ENCODE measurements around the gene RASGRP4.
A peak's percentile ranks its signal among the peaks of the same experiment; 100 is the strongest.
"Not testable (repeated sequence)": the region's sequence is repeated elsewhere in the genome, so short reads cannot be mapped to it uniquely, and the experiment has no call there.

RASGRP4 gene

GRCh38 chr19:38429811-38430156, 3.8 kb upstream of the RASGRP4 start:
- no peak overlapping the region for H3K4me3 ChIP-seq (ENCODE audit: low read length in 2 of 2)
- no CpG with 5 or more reads among the region's 2 CpGs for WGBS, 2 donors (ENCODE audit: extremely low coverage in 2 of 2, insufficient read length in 2 of 2, insufficient replicate concordance in 1 of 2)
- H3K27ac ChIP-seq (replicated peaks; ENCODE audit: low read length) = no peak overlapping the region
- H3K36me3 ChIP-seq (replicated peaks in 1 of 2; ENCODE audit: control insufficient read depth in 2 of 2, insufficient read depth in 2 of 2, low read length in 2 of 2) = no peaks in the 10 kb centered on the region
- no peak for DNase-seq (ENCODE audit: low spot score)
- H3K23ac ChIP-seq (ENCODE audit: low read depth, low read length, poor library complexity) = no peak overlapping the region
- H3K9me3 ChIP-seq (replicated peaks in 1 of 2; ENCODE audit: control insufficient read depth in 2 of 2, insufficient read depth in 1 of 2, low read depth in 1 of 2, low read length in 2 of 2) = no peaks in the 10 kb centered on the region
- H3K18ac ChIP-seq (ENCODE audit: low read length) = no peak overlapping the region
- no peaks in the 10 kb centered on the region for H3K79me1 ChIP-seq (ENCODE audit: low read depth, low read length)
- no peak overlapping the region for H4K91ac ChIP-seq (ENCODE audit: low read depth, low read length, poor library complexity)
- no peak overlapping the region for H2BK15ac ChIP-seq (ENCODE audit: low read length)
- H2AFZ ChIP-seq (ENCODE audit: low read length) = no peak overlapping the region
- H2BK12ac ChIP-seq (ENCODE audit: low read length) = no peak overlapping the region
- peaks cover 8 to 13% of the 10 kb centered on the region in 2 donors for H3K4me1 ChIP-seq (ENCODE audit: control insufficient read depth in 2 of 2, insufficient read depth in 1 of 2, low read depth in 1 of 2, low read length in 2 of 2)
- H4K8ac ChIP-seq (ENCODE audit: low read depth, low read length) = no peak overlapping the region
- peaks cover 0 to 13% (median 0%) of the 10 kb centered on the region in 3 experiments for H3K27me3 ChIP-seq (ENCODE audit: control insufficient read depth in 3 of 3, insufficient read depth in 3 of 3, low read depth in 1 of 3, low read length in 3 of 3)
- H3K9ac ChIP-seq (ENCODE audit: low read depth, low read length, poor library complexity) = no peak overlapping the region
- no peak overlapping the region for H3K4ac ChIP-seq (ENCODE audit: low read length)
- no peak overlapping the region for H3K4me2 ChIP-seq (ENCODE audit: insufficient read depth, low read length, poor library complexity, severe bottlenecking)
- H2BK120ac ChIP-seq (ENCODE audit: low read depth, low read length) = no peak overlapping the region
- H2AK5ac ChIP-seq (ENCODE audit: low read depth, low read length) = no peak overlapping the region
- H2BK5ac ChIP-seq (ENCODE audit: low read length) = no peak overlapping the region
- H3K14ac ChIP-seq (ENCODE audit: low read length) = no peak overlapping the region

- Histone ChIP-seq H3K9ac (ENCODE audit: low read depth, low read length, poor library complexity) (no peak overlapping the region), H4K8ac (ENCODE audit: low read depth, low read length) (no peak overlapping the region), H3K9me3 (replicated peaks in 1 of 2; ENCODE audit: control insufficient read depth in 2 of 2, insufficient read depth in 1 of 2, low read depth in 1 of 2, low read length in 2 of 2) (no peaks in the 10 kb centered on the region), H3K27ac (replicated peaks; ENCODE audit: low read length) (no peak overlapping the region), H3K4ac (ENCODE audit: low read length) (no peak overlapping the region), H3K79me1 (ENCODE audit: low read depth, low read length) (no peaks in the 10 kb centered on the region), H2BK5ac (ENCODE audit: low read length) (no peak overlapping the region), H3K27me3 (ENCODE audit: control insufficient read depth in 3 of 3, insufficient read depth in 3 of 3, low read depth in 1 of 3, low read length in 3 of 3) (peaks cover 0 to 12% (median 0%) of the 10 kb centered on the region in 3 experiments), H2BK12ac (ENCODE audit: low read length) (no peak overlapping the region), H3K36me3 (replicated peaks in 1 of 2; ENCODE audit: control insufficient read depth in 2 of 2, insufficient read depth in 2 of 2, low read length in 2 of 2) (no peaks in the 10 kb centered on the region), H2BK15ac (ENCODE audit: low read length) (no peak overlapping the region), H4K91ac (ENCODE audit: low read depth, low read length, poor library complexity) (no peak overlapping the region), H3K14ac (ENCODE audit: low read length) (no peak overlapping the region), H3K18ac (ENCODE audit: low read length) (no peak overlapping the region), H2AFZ (ENCODE audit: low read length) (no peak overlapping the region), H3K4me1 (ENCODE audit: control insufficient read depth in 2 of 2, insufficient read depth in 1 of 2, low read depth in 1 of 2, low read length in 2 of 2) (peaks cover 4 to 8% of the 10 kb centered on the region in 2 donors), H3K4me2 (ENCODE audit: insufficient read depth, low read length, poor library complexity, severe bottlenecking) (no peak overlapping the region), H2BK120ac (ENCODE audit: low read depth, low read length) (no peak overlapping the region), H3K4me3 (ENCODE audit: low read length in 2 of 2) (no peak overlapping the region), H2AK5ac (ENCODE audit: low read depth, low read length) (no peak overlapping the region), H3K23ac (ENCODE audit: low read depth, low read length, poor library complexity) (no peak overlapping the region)
- no peak for DNase-seq (ENCODE audit: low spot score)
- WGBS, 2 donors (ENCODE audit: extremely low coverage in 2 of 2, insufficient read length in 2 of 2, insufficient replicate concordance in 1 of 2) = no CpG with 5 or more reads among the region's 14 CpGs
Measured at GRCh38 chr19:38429055-38429810, 3.2 kb upstream of the RASGRP4 start.

GRCh38 chr19:38427035-38427677, 1.1 kb upstream of the RASGRP4 start:
- DNase-seq (ENCODE audit: low spot score); H3K14ac ChIP-seq (ENCODE audit: low read length); H2AK5ac ChIP-seq (ENCODE audit: low read depth, low read length); H3K4me2 ChIP-seq (ENCODE audit: insufficient read depth, low read length, poor library complexity, severe bottlenecking); H2BK120ac ChIP-seq (ENCODE audit: low read depth, low read length); H2BK12ac ChIP-seq (ENCODE audit: low read length); H3K36me3 ChIP-seq (replicated peaks in 1 of 2; ENCODE audit: control insufficient read depth in 2 of 2, insufficient read depth in 2 of 2, low read length in 2 of 2); H3K27ac ChIP-seq (replicated peaks; ENCODE audit: low read length); H2BK5ac ChIP-seq (ENCODE audit: low read length); H3K9me3 ChIP-seq (replicated peaks in 1 of 2; ENCODE audit: control insufficient read depth in 2 of 2, insufficient read depth in 1 of 2, low read depth in 1 of 2, low read length in 2 of 2); H3K9ac ChIP-seq (ENCODE audit: low read depth, low read length, poor library complexity); H3K4ac ChIP-seq (ENCODE audit: low read length); H4K8ac ChIP-seq (ENCODE audit: low read depth, low read length); H3K27me3 ChIP-seq (ENCODE audit: control insufficient read depth in 3 of 3, insufficient read depth in 3 of 3, low read depth in 1 of 3, low read length in 3 of 3); H2AFZ ChIP-seq (ENCODE audit: low read length); H4K91ac ChIP-seq (ENCODE audit: low read depth, low read length, poor library complexity); H3K4me3 ChIP-seq (ENCODE audit: low read length in 2 of 2); H3K23ac ChIP-seq (ENCODE audit: low read depth, low read length, poor library complexity); H3K18ac ChIP-seq (ENCODE audit: low read length); H3K4me1 ChIP-seq (ENCODE audit: control insufficient read depth in 2 of 2, insufficient read depth in 1 of 2, low read depth in 1 of 2, low read length in 2 of 2); H3K79me1 ChIP-seq (ENCODE audit: low read depth, low read length); H2BK15ac ChIP-seq (ENCODE audit: low read length): not testable (repeated sequence)
- WGBS, 2 donors (ENCODE audit: extremely low coverage in 2 of 2, insufficient read length in 2 of 2, insufficient replicate concordance in 1 of 2) = no CpG with 5 or more reads among the region's 17 CpGs

- DNase-seq (ENCODE audit: low spot score) = no peak
- H2AK5ac ChIP-seq (ENCODE audit: low read depth, low read length) = peak overlapping the region; percentile 27
- peak overlapping the region; percentile 9 for H3K18ac ChIP-seq (ENCODE audit: low read length)
- no peak overlapping the region for H3K4me2 ChIP-seq (ENCODE audit: insufficient read depth, low read length, poor library complexity, severe bottlenecking)
- H3K14ac ChIP-seq (ENCODE audit: low read length) = peak overlapping the region; percentile 38
- peaks cover 0 to 2% of the 10 kb centered on the region in 2 donors for H3K4me1 ChIP-seq (ENCODE audit: control insufficient read depth in 2 of 2, insufficient read depth in 1 of 2, low read depth in 1 of 2, low read length in 2 of 2)
- H2AFZ ChIP-seq (ENCODE audit: low read length) = peak overlapping the region; percentile 64
- H2BK120ac ChIP-seq (ENCODE audit: low read depth, low read length) = no peak overlapping the region
- peak overlapping the region; percentile 22 for H2BK12ac ChIP-seq (ENCODE audit: low read length)
- no peak overlapping the region for H4K91ac ChIP-seq (ENCODE audit: low read depth, low read length, poor library complexity)
- H3K27ac ChIP-seq (replicated peaks; ENCODE audit: low read length) = no peak overlapping the region
- H3K23ac ChIP-seq (ENCODE audit: low read depth, low read length, poor library complexity) = no peak overlapping the region
- H3K4me3 ChIP-seq (ENCODE audit: low read length in 2 of 2) = no peak overlapping the region
- H4K8ac ChIP-seq (ENCODE audit: low read depth, low read length) = peak overlapping the region; percentile 24
- no peaks in the 10 kb centered on the region for H3K36me3 ChIP-seq (replicated peaks in 1 of 2; ENCODE audit: control insufficient read depth in 2 of 2, insufficient read depth in 2 of 2, low read length in 2 of 2)
- H3K79me1 ChIP-seq (ENCODE audit: low read depth, low read length) = no peaks in the 10 kb centered on the region
- peak overlapping the region; percentile 97 for H2BK15ac ChIP-seq (ENCODE audit: low read length)
- no peak overlapping the region for H2BK5ac ChIP-seq (ENCODE audit: low read length)
- H3K9me3 ChIP-seq (replicated peaks in 1 of 2; ENCODE audit: control insufficient read depth in 2 of 2, insufficient read depth in 1 of 2, low read depth in 1 of 2, low read length in 2 of 2) = no peaks in the 10 kb centered on the region
- no peak overlapping the region for H3K9ac ChIP-seq (ENCODE audit: low read depth, low read length, poor library complexity)
- H3K27me3 ChIP-seq (ENCODE audit: control insufficient read depth in 3 of 3, insufficient read depth in 3 of 3, low read depth in 1 of 3, low read length in 3 of 3) = peaks cover 0 to 12% (median 0%) of the 10 kb centered on the region in 3 experiments
- WGBS, 2 donors (ENCODE audit: extremely low coverage in 2 of 2, insufficient read length in 2 of 2, insufficient replicate concordance in 1 of 2) = no CpG with 5 or more reads among the region's 7 CpGs
- peak overlapping the region; percentile 66 for H3K4ac ChIP-seq (ENCODE audit: low read length)
Measured at GRCh38 chr19:38425222-38425809, 703 bp downstream of the RASGRP4 start.

All from neuronal stem cell (in vitro differentiated cells).